ENCODE measurements around the gene WDR70. TPM values are rescaled to one million over a fixed set of nuclear protein-coding genes. Genes with fewer than 3 reads are reported as not detected.

Gene WDR70
- total and polyA plus RNA-seq, 2 donors (not counting 3 experiments of a cell fraction or from before 2014, with no cell fraction given): 6.7 to 37.3 TPM

DNA sequence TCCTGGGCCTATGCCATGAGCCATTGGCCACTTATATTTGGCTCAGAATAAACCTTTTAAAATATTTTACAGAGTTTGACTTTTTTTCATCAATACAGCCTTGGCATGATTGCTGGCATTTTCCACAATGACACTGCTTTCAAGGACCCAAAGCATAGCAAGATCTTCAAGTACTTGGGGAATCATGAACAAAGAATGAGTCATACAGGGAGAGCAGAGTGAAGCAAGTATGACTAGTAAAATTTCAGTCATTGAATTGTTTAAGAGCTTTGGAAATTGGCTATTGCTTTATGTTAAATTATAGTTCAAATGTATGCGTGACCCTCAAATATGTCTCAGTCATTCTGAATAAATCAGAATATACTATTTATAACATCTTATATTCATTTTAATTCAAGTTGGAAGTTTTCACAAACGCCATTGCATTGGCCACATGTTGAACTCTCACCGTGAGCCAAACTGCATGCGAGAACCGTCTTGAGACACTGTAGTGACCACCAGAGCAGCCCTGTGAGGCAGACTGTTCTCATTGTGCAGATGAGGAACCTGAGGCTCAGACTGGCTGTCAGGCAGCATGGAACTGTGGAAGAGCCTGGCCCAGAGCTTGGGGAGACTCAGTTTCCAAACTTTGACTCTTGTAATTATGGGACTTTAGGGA is 407.9 kb downstream of the WDR70 start:
- no peak for FAIRE-seq
- no peaks in the 10 kb centered on the region for H3K9me3 ChIP-seq (replicated peaks; ENCODE audit: control insufficient read depth, insufficient read depth, low read length)
- no peaks in the 10 kb centered on the region for H3K79me2 ChIP-seq (ENCODE audit: control insufficient read depth, insufficient read depth, low read length)
- no peak overlapping the region for H3K4me2 ChIP-seq (ENCODE audit: insufficient read depth, low read length)
- no peaks in the 10 kb centered on the region for H4K20me1 ChIP-seq (replicated peaks; ENCODE audit: control insufficient read depth, extremely low read depth, insufficient read depth, low read length)
- H3K4me3 ChIP-seq (replicated peaks in 1 of 3; ENCODE audit: insufficient read depth in 1 of 3, low read depth in 1 of 3, low read length in 3 of 3): no peak overlapping the region
- H3K36me3 ChIP-seq (ENCODE audit: control insufficient read depth in 2 of 2, extremely low read depth in 1 of 2, insufficient read depth in 2 of 2, low read length in 2 of 2): no peaks in the 10 kb centered on the region
- no peak overlapping the region for H3K9ac ChIP-seq (replicated peaks; ENCODE audit: extremely low read depth, insufficient read depth, low read length)
- ChIA-PET CTCF (interaction anchor here (2.4 kb wide), 1 partner anchor 12 kb away, joined by 6 read pairs; no protein-coding TSS in a partner anchor), POLR2A (no interaction called here)
- no peak overlapping the region for H2AFZ ChIP-seq (ENCODE audit: low read depth, low read length)
- no TSS peak for BruUV-seq (replicated peaks)
- dilution Hi-C loops (cut with MboI; ENCODE audit: extremely low pct_ligation_motif_present, low sequenced_read_pairs): no loop called here
- TF ChIP-seq GATA2 (IDR thresholded peaks at IDR 0.05; ENCODE audit: insufficient read depth, insufficient read length, low read depth, low read length) (no peak), POLR2A (IDR thresholded peaks at IDR 0.05; ENCODE audit: low read depth, low read length) (no peak), POLR2AphosphoS5 (IDR thresholded peaks at IDR 0.05; ENCODE audit: insufficient read depth, low read depth, low read length) (no peak), MYC (IDR thresholded peaks at IDR 0.05; ENCODE audit: low read depth, low read length) (no peak), JUN (IDR thresholded peaks at IDR 0.05; ENCODE audit: borderline replicate concordance, insufficient read depth, insufficient read length, low read depth) (no peak), EZH2 (IDR thresholded peaks at IDR 0.05; ENCODE audit: borderline replicate concordance, low read depth, low read length, severe bottlenecking) (no peak), FOS (IDR thresholded peaks at IDR 0.05; ENCODE audit: borderline replicate concordance, insufficient read depth, low read length) (no peak)
- TF ChIP-seq, protein P1, sequence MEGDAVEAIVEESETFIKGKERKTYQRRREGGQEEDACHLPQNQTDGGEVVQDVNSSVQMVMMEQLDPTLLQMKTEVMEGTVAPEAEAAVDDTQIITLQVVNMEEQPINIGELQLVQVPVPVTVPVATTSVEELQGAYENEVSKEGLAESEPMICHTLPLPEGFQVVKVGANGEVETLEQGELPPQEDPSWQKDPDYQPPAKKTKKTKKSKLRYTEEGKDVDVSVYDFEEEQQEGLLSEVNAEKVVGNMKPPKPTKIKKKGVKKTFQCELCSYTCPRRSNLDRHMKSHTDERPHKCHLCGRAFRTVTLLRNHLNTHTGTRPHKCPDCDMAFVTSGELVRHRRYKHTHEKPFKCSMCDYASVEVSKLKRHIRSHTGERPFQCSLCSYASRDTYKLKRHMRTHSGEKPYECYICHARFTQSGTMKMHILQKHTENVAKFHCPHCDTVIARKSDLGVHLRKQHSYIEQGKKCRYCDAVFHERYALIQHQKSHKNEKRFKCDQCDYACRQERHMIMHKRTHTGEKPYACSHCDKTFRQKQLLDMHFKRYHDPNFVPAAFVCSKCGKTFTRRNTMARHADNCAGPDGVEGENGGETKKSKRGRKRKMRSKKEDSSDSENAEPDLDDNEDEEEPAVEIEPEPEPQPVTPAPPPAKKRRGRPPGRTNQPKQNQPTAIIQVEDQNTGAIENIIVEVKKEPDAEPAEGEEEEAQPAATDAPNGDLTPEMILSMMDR (IDR thresholded peaks at IDR 0.05; ENCODE audit: extremely low read depth in 1 of 2, insufficient read depth in 1 of 2, low read depth in 1 of 2, low read length in 2 of 2): no peak
- TF ChIP-seq, protein P2, sequence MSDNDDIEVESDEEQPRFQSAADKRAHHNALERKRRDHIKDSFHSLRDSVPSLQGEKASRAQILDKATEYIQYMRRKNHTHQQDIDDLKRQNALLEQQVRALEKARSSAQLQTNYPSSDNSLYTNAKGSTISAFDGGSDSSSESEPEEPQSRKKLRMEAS (IDR thresholded peaks at IDR 0.05; ENCODE audit: insufficient read depth, insufficient read length): no peak
- intact Hi-C loops (cut with micrococcal nuclease): no loop called here
- DNase-seq (ENCODE audit: low read depth, low spot score): no peak
- H3K9me1 ChIP-seq (replicated peaks; ENCODE audit: control insufficient read depth, extremely low read depth, insufficient read depth, low read length): no peaks in the 10 kb centered on the region
- no peaks in the 10 kb centered on the region for H3K4me1 ChIP-seq (ENCODE audit: control insufficient read depth, extremely low read depth, insufficient read depth, low read length)
- no peak overlapping the region for H3K27ac ChIP-seq (ENCODE audit: insufficient read depth, low read depth, low read length)
- H3K27me3 ChIP-seq (ENCODE audit: control insufficient read depth in 2 of 2, insufficient read depth in 2 of 2, low read length in 2 of 2): peaks cover 2 to 3% of the 10 kb centered on the region in 2 experiments
